ENCODE measurements around the gene FSIP1.

The FSIP1 gene

GRCh38 chr15:39808909-39809308 lies 26.3 kb upstream of the FSIP1 start:
- no peaks in the 10 kb centered on the region for H3K36me3 ChIP-seq (ENCODE audit: control insufficient read depth in 2 of 2, insufficient read depth in 2 of 2, low read length in 2 of 2)
- no peaks in the 10 kb centered on the region for H3K9me3 ChIP-seq (ENCODE audit: control insufficient read depth in 2 of 2, low read length in 2 of 2)
- no peak overlapping the region for H3K27ac ChIP-seq (ENCODE audit: low read depth in 2 of 2, low read length in 2 of 2)
- H3K27me3 ChIP-seq (ENCODE audit: control insufficient read depth in 2 of 2, insufficient read depth in 2 of 2, low read length in 2 of 2): peaks cover 0 to 2% of the 10 kb centered on the region in 2 donors
- no peak overlapping the region for H3K4me3 ChIP-seq (ENCODE audit: low read length in 2 of 2)
- H3K4me1 ChIP-seq (ENCODE audit: control insufficient read depth in 2 of 2, insufficient read depth in 2 of 2, low read length in 2 of 2): no peaks in the 10 kb centered on the region
- no peak overlapping the region for H3K9ac ChIP-seq (ENCODE audit: low read depth in 1 of 2, low read length in 2 of 2)

GRCh38 chr15:39807791-39808190 lies 25.1 kb upstream of the FSIP1 start:
- no peak overlapping the region for H3K4me3 ChIP-seq (ENCODE audit: low read length in 2 of 2)
- H3K27ac ChIP-seq (ENCODE audit: low read depth in 2 of 2, low read length in 2 of 2): no peak overlapping the region
- H3K9me3 ChIP-seq (ENCODE audit: control insufficient read depth in 2 of 2, low read length in 2 of 2): no peaks in the 10 kb centered on the region
- H3K9ac ChIP-seq (ENCODE audit: low read depth in 1 of 2, low read length in 2 of 2): no peak overlapping the region
- H3K27me3 ChIP-seq (ENCODE audit: control insufficient read depth in 2 of 2, insufficient read depth in 2 of 2, low read length in 2 of 2): peaks cover 0 to 2% of the 10 kb centered on the region in 2 donors
- no peaks in the 10 kb centered on the region for H3K4me1 ChIP-seq (ENCODE audit: control insufficient read depth in 2 of 2, insufficient read depth in 2 of 2, low read length in 2 of 2)
- no peaks in the 10 kb centered on the region for H3K36me3 ChIP-seq (ENCODE audit: control insufficient read depth in 2 of 2, insufficient read depth in 2 of 2, low read length in 2 of 2)

GRCh38 chr15:39804026-39804425 lies 21.4 kb upstream of the FSIP1 start:
- Histone ChIP-seq H3K36me3 (ENCODE audit: control insufficient read depth in 2 of 2, insufficient read depth in 2 of 2, low read length in 2 of 2) (no peaks in the 10 kb centered on the region), H3K27me3 (ENCODE audit: control insufficient read depth in 2 of 2, insufficient read depth in 2 of 2, low read length in 2 of 2) (peaks cover 0 to 2% of the 10 kb centered on the region in 2 donors), H3K4me3 (ENCODE audit: low read length in 2 of 2) (no peak overlapping the region), H3K9ac (ENCODE audit: low read depth in 1 of 2, low read length in 2 of 2) (no peak overlapping the region), H3K4me1 (ENCODE audit: control insufficient read depth in 2 of 2, insufficient read depth in 2 of 2, low read length in 2 of 2) (no peaks in the 10 kb centered on the region), H3K9me3 (ENCODE audit: control insufficient read depth in 2 of 2, low read length in 2 of 2) (no peaks in the 10 kb centered on the region), H3K27ac (ENCODE audit: low read depth in 2 of 2, low read length in 2 of 2) (no peak overlapping the region)

- Histone ChIP-seq H3K27me3 (ENCODE audit: control insufficient read depth in 2 of 2, insufficient read depth in 2 of 2, low read length in 2 of 2) (no peaks in the 10 kb centered on the region), H3K4me3 (ENCODE audit: low read length in 2 of 2) (no peak overlapping the region), H3K36me3 (ENCODE audit: control insufficient read depth in 2 of 2, insufficient read depth in 2 of 2, low read length in 2 of 2) (no peaks in the 10 kb centered on the region), H3K4me1 (ENCODE audit: control insufficient read depth in 2 of 2, insufficient read depth in 2 of 2, low read length in 2 of 2) (no peaks in the 10 kb centered on the region), H3K9me3 (ENCODE audit: control insufficient read depth in 2 of 2, low read length in 2 of 2) (no peaks in the 10 kb centered on the region), H3K27ac (ENCODE audit: low read depth in 2 of 2, low read length in 2 of 2) (no peak overlapping the region), H3K9ac (ENCODE audit: low read depth in 1 of 2, low read length in 2 of 2) (no peak overlapping the region)
Observed at GRCh38 chr15:39803016-39803415, 20.4 kb upstream of the FSIP1 start.

GRCh38 chr15:39801641-39802309 lies 19.1 kb upstream of the FSIP1 start:
- no peak overlapping the region for H3K4me3 ChIP-seq (ENCODE audit: low read length in 2 of 2)
- no peak overlapping the region for H3K27ac ChIP-seq (ENCODE audit: low read depth in 2 of 2, low read length in 2 of 2)
- H3K9me3 ChIP-seq (ENCODE audit: control insufficient read depth in 2 of 2, low read length in 2 of 2): no peaks in the 10 kb centered on the region
- H3K27me3 ChIP-seq (ENCODE audit: control insufficient read depth in 2 of 2, insufficient read depth in 2 of 2, low read length in 2 of 2): no peaks in the 10 kb centered on the region
- no peaks in the 10 kb centered on the region for H3K36me3 ChIP-seq (ENCODE audit: control insufficient read depth in 2 of 2, insufficient read depth in 2 of 2, low read length in 2 of 2)
- H3K9ac ChIP-seq (ENCODE audit: low read depth in 1 of 2, low read length in 2 of 2): no peak overlapping the region
- H3K4me1 ChIP-seq (ENCODE audit: control insufficient read depth in 2 of 2, insufficient read depth in 2 of 2, low read length in 2 of 2): no peaks in the 10 kb centered on the region

- Histone ChIP-seq H3K9ac (ENCODE audit: low read depth in 1 of 2, low read length in 2 of 2) (no peak overlapping the region), H3K4me1 (ENCODE audit: control insufficient read depth in 2 of 2, insufficient read depth in 2 of 2, low read length in 2 of 2) (no peaks in the 10 kb centered on the region), H3K4me3 (ENCODE audit: low read length in 2 of 2) (no peak overlapping the region), H3K36me3 (ENCODE audit: control insufficient read depth in 2 of 2, insufficient read depth in 2 of 2, low read length in 2 of 2) (no peaks in the 10 kb centered on the region), H3K27me3 (ENCODE audit: control insufficient read depth in 2 of 2, insufficient read depth in 2 of 2, low read length in 2 of 2) (no peaks in the 10 kb centered on the region), H3K27ac (ENCODE audit: low read depth in 2 of 2, low read length in 2 of 2) (no peak overlapping the region), H3K9me3 (ENCODE audit: control insufficient read depth in 2 of 2, low read length in 2 of 2) (no peaks in the 10 kb centered on the region)
Observed at GRCh38 chr15:39799552-39800011, 16.9 kb upstream of the FSIP1 start.

GRCh38 chr15:39798382-39798781 lies 15.7 kb upstream of the FSIP1 start:
- no peaks in the 10 kb centered on the region for H3K27me3 ChIP-seq (ENCODE audit: control insufficient read depth in 2 of 2, insufficient read depth in 2 of 2, low read length in 2 of 2)
- no peaks in the 10 kb centered on the region for H3K36me3 ChIP-seq (ENCODE audit: control insufficient read depth in 2 of 2, insufficient read depth in 2 of 2, low read length in 2 of 2)
- no peaks in the 10 kb centered on the region for H3K9me3 ChIP-seq (ENCODE audit: control insufficient read depth in 2 of 2, low read length in 2 of 2)
- H3K27ac ChIP-seq (ENCODE audit: low read depth in 2 of 2, low read length in 2 of 2): no peak overlapping the region
- H3K4me1 ChIP-seq (ENCODE audit: control insufficient read depth in 2 of 2, insufficient read depth in 2 of 2, low read length in 2 of 2): no peaks in the 10 kb centered on the region
- no peak overlapping the region for H3K4me3 ChIP-seq (ENCODE audit: low read length in 2 of 2)
- no peak overlapping the region for H3K9ac ChIP-seq (ENCODE audit: low read depth in 1 of 2, low read length in 2 of 2)

GRCh38 chr15:39797407-39797806 lies 14.8 kb upstream of the FSIP1 start:
- no peaks in the 10 kb centered on the region for H3K27me3 ChIP-seq (ENCODE audit: control insufficient read depth in 2 of 2, insufficient read depth in 2 of 2, low read length in 2 of 2)
- H3K4me1 ChIP-seq (ENCODE audit: control insufficient read depth in 2 of 2, insufficient read depth in 2 of 2, low read length in 2 of 2): no peaks in the 10 kb centered on the region
- H3K4me3 ChIP-seq (ENCODE audit: low read length in 2 of 2): no peak overlapping the region
- no peaks in the 10 kb centered on the region for H3K9me3 ChIP-seq (ENCODE audit: control insufficient read depth in 2 of 2, low read length in 2 of 2)
- no peak overlapping the region for H3K9ac ChIP-seq (ENCODE audit: low read depth in 1 of 2, low read length in 2 of 2)
- H3K36me3 ChIP-seq (ENCODE audit: control insufficient read depth in 2 of 2, insufficient read depth in 2 of 2, low read length in 2 of 2): no peaks in the 10 kb centered on the region
- H3K27ac ChIP-seq (ENCODE audit: low read depth in 2 of 2, low read length in 2 of 2): no peak overlapping the region

- Histone ChIP-seq H3K27ac (ENCODE audit: low read depth in 2 of 2, low read length in 2 of 2) (no peak overlapping the region), H3K27me3 (ENCODE audit: control insufficient read depth in 2 of 2, insufficient read depth in 2 of 2, low read length in 2 of 2) (no peaks in the 10 kb centered on the region), H3K4me3 (ENCODE audit: low read length in 2 of 2) (no peak overlapping the region), H3K4me1 (ENCODE audit: control insufficient read depth in 2 of 2, insufficient read depth in 2 of 2, low read length in 2 of 2) (no peaks in the 10 kb centered on the region), H3K36me3 (ENCODE audit: control insufficient read depth in 2 of 2, insufficient read depth in 2 of 2, low read length in 2 of 2) (no peaks in the 10 kb centered on the region), H3K9ac (ENCODE audit: low read depth in 1 of 2, low read length in 2 of 2) (no peak overlapping the region), H3K9me3 (ENCODE audit: control insufficient read depth in 2 of 2, low read length in 2 of 2) (no peaks in the 10 kb centered on the region)
Observed at GRCh38 chr15:39796601-39797000, 14.0 kb upstream of the FSIP1 start.

GRCh38 chr15:39795486-39795885 lies 12.8 kb upstream of the FSIP1 start:
- Histone ChIP-seq H3K27me3 (ENCODE audit: control insufficient read depth in 2 of 2, insufficient read depth in 2 of 2, low read length in 2 of 2) (no peaks in the 10 kb centered on the region), H3K9me3 (ENCODE audit: control insufficient read depth in 2 of 2, low read length in 2 of 2) (no peaks in the 10 kb centered on the region), H3K4me1 (ENCODE audit: control insufficient read depth in 2 of 2, insufficient read depth in 2 of 2, low read length in 2 of 2) (no peaks in the 10 kb centered on the region), H3K27ac (ENCODE audit: low read depth in 2 of 2, low read length in 2 of 2) (no peak overlapping the region), H3K9ac (ENCODE audit: low read depth in 1 of 2, low read length in 2 of 2) (no peak overlapping the region), H3K36me3 (ENCODE audit: control insufficient read depth in 2 of 2, insufficient read depth in 2 of 2, low read length in 2 of 2) (no peaks in the 10 kb centered on the region), H3K4me3 (ENCODE audit: low read length in 2 of 2) (no peak overlapping the region)

All from mucosa of rectum (tissue), 2 donors.